ENCODE data around the gene MYLK3.
"Not testable (repeated sequence)": the region's sequence is repeated elsewhere in the genome, so short reads cannot be mapped to it uniquely, and the experiment has no call there.

The MYLK3 gene

GRCh38 chr16:46747777-46748651 lies at the start of gene MYLK3:
MYLK3 (minus strand) TSS chr16:46748344; CDS start chr16:46748193, 151 bp downstream.
- no peak for DNase-seq (ENCODE audit: low read depth in 2 of 2)

- no peak for DNase-seq (ENCODE audit: low read depth in 2 of 2)
These were observed 49.4 kb upstream of the MYLK3 start for GRCh38 chr16:46797501-46797900.

GRCh38 chr16:46796764-46797269 lies 48.7 kb upstream of the MYLK3 start:
- no peak for DNase-seq (ENCODE audit: low read depth in 2 of 2)

GRCh38 chr16:46793841-46794240 lies 45.7 kb upstream of the MYLK3 start:
- no peak for DNase-seq (ENCODE audit: low read depth in 2 of 2)

GRCh38 chr16:46790599-46791270 lies 42.6 kb upstream of the MYLK3 start:
- DNase-seq (ENCODE audit: low read depth in 2 of 2) = no peak

- peak; percentile 61 to 67 for DNase-seq (ENCODE audit: low read depth in 2 of 2)
These were observed 41.6 kb upstream of the MYLK3 start for GRCh38 chr16:46789499-46790414.

- no peak for DNase-seq (ENCODE audit: low read depth in 2 of 2)
These were observed 40.8 kb upstream of the MYLK3 start for GRCh38 chr16:46788891-46789474.

- DNase-seq (ENCODE audit: low read depth in 2 of 2) = no peak
These were observed 39.8 kb upstream of the MYLK3 start for GRCh38 chr16:46787909-46788308.

GRCh38 chr16:46785076-46785845 lies 37.1 kb upstream of the MYLK3 start:
- DNase-seq (ENCODE audit: low read depth in 2 of 2) = no peak

GRCh38 chr16:46784569-46784968 lies 36.4 kb upstream of the MYLK3 start:
- not testable (repeated sequence) for DNase-seq (ENCODE audit: low read depth in 2 of 2)

GRCh38 chr16:46783800-46784199 lies 35.7 kb upstream of the MYLK3 start:
- no peak for DNase-seq (ENCODE audit: low read depth in 2 of 2)

- DNase-seq (ENCODE audit: low read depth in 2 of 2) = no peak
These were observed 34.2 kb upstream of the MYLK3 start for GRCh38 chr16:46782320-46782719.

- no peak for DNase-seq (ENCODE audit: low read depth in 2 of 2)
These were observed 29.7 kb upstream of the MYLK3 start for GRCh38 chr16:46777804-46778203.

GRCh38 chr16:46775214-46775613 lies 27.1 kb upstream of the MYLK3 start:
- DNase-seq (ENCODE audit: low read depth in 2 of 2) = no peak

- no peak for DNase-seq (ENCODE audit: low read depth in 2 of 2)
These were observed 26.6 kb upstream of the MYLK3 start for GRCh38 chr16:46774743-46775177.

- no peak for DNase-seq (ENCODE audit: low read depth in 2 of 2)
These were observed 24.3 kb upstream of the MYLK3 start for GRCh38 chr16:46772463-46772862.

- no peak for DNase-seq (ENCODE audit: low read depth in 2 of 2)
These were observed 20.7 kb upstream of the MYLK3 start for GRCh38 chr16:46768809-46769208.

GRCh38 chr16:46765050-46765449 lies 16.9 kb upstream of the MYLK3 start:
- DNase-seq (ENCODE audit: low read depth in 2 of 2) = no peak

- DNase-seq (ENCODE audit: low read depth in 2 of 2) = no peak
These were observed 15.0 kb upstream of the MYLK3 start for GRCh38 chr16:46763147-46763546.

GRCh38 chr16:46762583-46762982 lies 14.4 kb upstream of the MYLK3 start:
- DNase-seq (ENCODE audit: low read depth in 2 of 2) = no peak

GRCh38 chr16:46759309-46759708 lies 11.2 kb upstream of the MYLK3 start:
- no peak for DNase-seq (ENCODE audit: low read depth in 2 of 2)
